HCT116 (cell line): Measurements from ENCODE around the gene TCEA2. TPM values are rescaled to one million over a fixed set of nuclear protein-coding genes. Genes with fewer than 3 reads are reported as not detected.

Experiments
- ATAC-seq: fragments of 200-7000 bp; cut with Tn5 transposase; 2 replicates; pipeline ENCODE4 v1.9.1; 2020; ENCODE audit warnings: mild to moderate bottlenecking, moderate library complexity
- BruUV-seq: library from RNA; stranded (reverse); fragments of 400-500 nt; replicated peaks from 2 replicates; lab custom pipeline; 2021; lab: Mats Ljungman, UMichigan
- CTCF ChIA-PET: fragments of 300-600 bp; sonication (Branson Sonifier 250); formaldehyde crosslinking; loops from one replicate; lab custom pipeline; 2021; ENCODE audit warnings: antibody characterized with exemption; lab: Charles Lee
- POLR2A ChIA-PET: fragments of 300-600, 350-600 bp; sonication (Branson Sonifier 250); formaldehyde crosslinking; loops from one replicate; lab custom pipeline; 2021; ENCODE audit warnings: antibody characterized with exemption; lab: Charles Lee
- RAD21 ChIA-PET, 2 experiments: fragments of 300-600 bp; sonication (Branson Sonifier 250); formaldehyde crosslinking; loops; one replicate each; lab custom pipeline; 2023; ENCODE audit warnings: low total read pairs in 2 of 2; ENCODE audit not compliant: uncharacterized antibody in 2 of 2, unreplicated experiment in 2 of 2, low non-redundant PET in 1 of 2; lab: Charles Lee
- DNase-seq: peaks from one replicate; pipeline ENCODE4 v3.0.0-alpha.2; 2010; ENCODE audit warnings: low read depth, low spot score
- H2AFZ ChIP-seq: fragments of 200-600 bp; shearing (Covaris generic), sonication (generic); 2 replicates; pipeline ENCODE4 v1.6.1; 2017; ENCODE audit warnings: low read depth, mixed run types, mixed read lengths, antibody characterized with exemption, low read length; ENCODE audit not compliant: poor library complexity, severe bottlenecking
- H3K27ac ChIP-seq: 2 replicates; pipeline ENCODE4 v1.5.1; 2012; ENCODE audit warnings: low read depth, low read length
- H3K27me3 ChIP-seq: fragments of 200-600 bp; sonication (generic); 2 replicates; pipeline ENCODE4 v1.6.1; 2016; ENCODE audit warnings: mixed run types, low read length, mixed read lengths; ENCODE audit not compliant: insufficient read depth
- H3K36me3 ChIP-seq, 2 experiments: fragments of 200-500 bp in 1 of 2; fragments of 200-600 bp in 1 of 2; sonication (Bioruptor generic) in 1 of 2; sonication (generic) in 1 of 2; 2 replicates each; pipeline versions ENCODE4 v1.5.1 to v1.6.1; 2014 to 2016; ENCODE audit warnings: low read length in 2 of 2, inconsistent platforms in 1 of 2, mixed read lengths in 1 of 2, mixed run types in 1 of 2; ENCODE audit not compliant: insufficient read depth in 2 of 2, control insufficient read depth in 1 of 2
- H3K4me1 ChIP-seq, 2 experiments: fragments of 200-600 bp in 1 of 2; sonication (generic) in 1 of 2; 2 replicates each; pipeline versions ENCODE4 v1.5.1 to v1.6.1; 2012 to 2017; ENCODE audit warnings: low read length in 2 of 2, inconsistent platforms in 1 of 2, mild to moderate bottlenecking in 1 of 2, mixed read lengths in 1 of 2, mixed run types in 1 of 2, moderate library complexity in 1 of 2; ENCODE audit not compliant: insufficient read depth in 2 of 2, control insufficient read depth in 1 of 2
- H3K4me2 ChIP-seq: fragments of 200-600 bp; sonication (generic); 2 replicates; pipeline ENCODE4 v1.6.1; 2017; ENCODE audit warnings: mixed run types, low read length, mixed read lengths
- H3K4me3 ChIP-seq, 2 experiments: fragments of 200-600 bp in 1 of 2; sonication (generic) in 1 of 2; replicated peaks in 1 of 2; 2 replicates each; pipeline ENCODE4 v1.5.1; 2011 to 2016; ENCODE audit warnings: low read length in 2 of 2, control low read depth in 1 of 2, low read depth in 1 of 2, mild to moderate bottlenecking in 1 of 2, mixed read lengths in 1 of 2, mixed run types in 1 of 2
- H3K79me2 ChIP-seq: fragments of 200-600 bp; sonication (generic); 2 replicates; pipeline ENCODE4 v1.6.1; 2017; ENCODE audit warnings: mild to moderate bottlenecking, mixed run types, low read length, moderate library complexity, mixed read lengths; ENCODE audit not compliant: insufficient read depth
- H3K9ac ChIP-seq: fragments of 200-600 bp; sonication (generic); 2 replicates; pipeline ENCODE4 v1.6.1; 2016; ENCODE audit warnings: low read length, mixed read lengths
- H3K9me2 ChIP-seq: fragments of 200-600 bp; sonication (generic), shearing (Covaris generic); 2 replicates; pipeline ENCODE4 v1.6.1; 2017; ENCODE audit warnings: mixed run types, mild to moderate bottlenecking, moderate library complexity; ENCODE audit not compliant: insufficient read depth
- H3K9me3 ChIP-seq, 2 experiments: fragments of 200-500 bp in 1 of 2; fragments of 200-600 bp in 1 of 2; sonication (Bioruptor generic) in 1 of 2; sonication (generic) in 1 of 2; 2 replicates each; pipeline ENCODE4 v1.6.1; 2014 to 2017; ENCODE audit warnings: low read length in 2 of 2, mixed read lengths in 2 of 2, inconsistent platforms in 1 of 2, low read depth in 1 of 2, mild to moderate bottlenecking in 1 of 2, mixed run types in 1 of 2, moderate library complexity in 1 of 2; ENCODE audit not compliant: control insufficient read depth in 1 of 2, insufficient read depth in 1 of 2
- H4K20me1 ChIP-seq: fragments of 200-600 bp; sonication (generic), shearing (Covaris generic); 2 replicates; pipeline ENCODE4 v1.6.1; 2017; ENCODE audit warnings: mixed run types, mild to moderate bottlenecking, moderate library complexity; ENCODE audit not compliant: insufficient read depth
- CBX3 ChIP-seq: IDR thresholded peaks from 2 replicates; pipeline ENCODE4 v1.6.1; 2012; ENCODE audit warnings: low read depth
- EZH2phosphoT487 ChIP-seq: fragments of 200-600 bp; IDR thresholded peaks from 2 replicates; pipeline ENCODE4 v1.6.1; 2018; ENCODE audit warnings: antibody characterized with exemption, borderline replicate concordance
- SIN3A ChIP-seq: IDR thresholded peaks from 2 replicates; pipeline ENCODE4 v1.6.1; 2012; ENCODE audit warnings: low read depth
- SP1 ChIP-seq: IDR thresholded peaks from 2 replicates; pipeline ENCODE4 v1.6.1; 2012; ENCODE audit warnings: low read depth
- TCF7L2 ChIP-seq: IDR thresholded peaks from 2 replicates; pipeline ENCODE4 v1.7.0; 2011; ENCODE audit warnings: borderline replicate concordance, inconsistent platforms; ENCODE audit not compliant: insufficient read depth, insufficient read length; ENCODE audit errors: extremely low read depth
- YY1 ChIP-seq: IDR thresholded peaks from 2 replicates; pipeline ENCODE4 v1.6.1; 2011; ENCODE audit warnings: low read length, low read depth, moderate library complexity, mild to moderate bottlenecking; ENCODE audit not compliant: insufficient replicate concordance; ENCODE audit errors: extremely low read depth
- intact Hi-C: fragments of 100-400 bp; cut with micrococcal nuclease; formaldehyde crosslinking; loops from 2 replicates; pipeline ENCODE4 v1.10.0; 2022
- total RNA-seq: library from RNA; stranded (reverse); gene quantifications from one replicate; pipeline ENCODE4 v1.2.1, GENCODE V29; 2021; ENCODE audit not compliant: unreplicated experiment
- TF ChIP-seq, protein P1 (sequence below): IDR thresholded peaks from 2 replicates; pipeline ENCODE4 v1.6.1; 2012
- TF ChIP-seq, protein P2 (sequence below), 3 experiments: fragments of 200-600 bp in 1 of 3; sonication (generic) in 1 of 3; IDR thresholded peaks in 2 of 3; conservative IDR thresholded peaks in 1 of 3; 2 replicates each; pipeline ENCODE4 v1.5.1; 2012 to 2017; ENCODE audit warnings: low read depth in 2 of 3, low read length in 2 of 3, antibody characterized with exemption in 1 of 3, borderline replicate concordance in 1 of 3, control low read depth in 1 of 3, mild to moderate bottlenecking in 1 of 3, mixed read lengths in 1 of 3, mixed run types in 1 of 3, moderate library complexity in 1 of 3; ENCODE audit not compliant: insufficient read depth in 1 of 3
- TF ChIP-seq, protein P3 (sequence below): IDR thresholded peaks from 2 replicates; pipeline ENCODE4 v1.6.1; 2012

The TCEA2 gene
- total RNA-seq, 1 experiment from 2014 or later, result 29.7 TPM

DNA sequence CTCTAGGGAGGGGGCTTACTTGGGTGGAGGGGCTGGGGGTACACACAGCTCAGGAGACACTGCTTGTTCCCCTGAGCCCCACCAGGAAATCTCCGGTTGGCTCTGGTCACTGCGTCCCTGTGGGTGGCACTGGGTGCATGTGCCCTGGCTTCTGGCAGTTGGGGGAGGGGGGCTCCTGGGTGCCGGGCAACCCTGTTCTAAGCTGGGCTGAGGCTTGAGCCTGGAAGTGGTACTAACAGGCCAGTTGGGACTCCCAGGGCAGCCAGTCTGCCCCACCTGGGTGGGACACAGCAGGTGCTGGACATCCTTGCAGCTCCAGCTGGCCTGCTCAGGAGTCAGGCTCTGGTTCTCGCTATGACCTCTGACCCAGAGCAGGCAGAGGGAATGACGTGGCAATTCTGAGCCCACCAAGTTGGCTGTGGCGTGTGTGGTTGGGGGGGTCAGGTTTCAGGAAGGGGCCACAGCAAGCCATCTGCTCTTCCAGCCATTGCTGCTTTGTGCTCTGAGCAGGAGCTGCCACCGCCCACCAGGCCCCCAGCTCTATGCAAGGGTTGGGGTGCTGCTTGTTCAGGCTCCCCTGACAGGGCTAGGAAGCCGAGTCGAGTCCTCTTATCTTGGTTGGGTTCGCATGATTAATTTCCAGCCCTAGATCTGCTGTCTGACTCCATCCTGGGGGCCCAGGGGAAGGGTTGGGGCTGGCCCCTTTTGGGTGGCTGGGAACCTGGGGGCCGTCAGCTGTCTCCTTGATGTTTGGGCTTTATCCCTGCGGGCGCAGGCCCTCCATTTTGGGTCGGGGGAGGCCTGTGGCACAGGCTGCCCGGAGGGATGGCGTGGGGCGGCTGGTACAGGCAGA lies 26.4 kb upstream of the TCEA2 start:
- ATAC-seq (no peak), DNase-seq (no peak)
- H3K27ac ChIP-seq, result no peak overlapping the region
- H3K27me3 ChIP-seq, result no peaks in the 10 kb centered on the region
- no peaks in the 10 kb centered on the region for H3K79me2 ChIP-seq
- H3K9ac ChIP-seq, result no peak overlapping the region
- H3K9me3 ChIP-seq, result no peaks in the 10 kb centered on the region
- no peak overlapping the region for H3K4me3 ChIP-seq
- peaks cover 3 to 21% of the 10 kb centered on the region in 2 experiments for H3K4me1 ChIP-seq
- intact Hi-C loops, result no loop called here
- RAD21 ChIA-PET, result no interaction called here
- TF ChIP-seq CBX3 (no peak), SIN3A (no peak), TCF7L2 (no peak), YY1 (no peak), EZH2phosphoT487 (no peak), SP1 (no peak)
- TF ChIP-seq, protein P1, sequence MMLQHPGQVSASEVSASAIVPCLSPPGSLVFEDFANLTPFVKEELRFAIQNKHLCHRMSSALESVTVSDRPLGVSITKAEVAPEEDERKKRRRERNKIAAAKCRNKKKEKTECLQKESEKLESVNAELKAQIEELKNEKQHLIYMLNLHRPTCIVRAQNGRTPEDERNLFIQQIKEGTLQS, result no peak
- TF ChIP-seq, protein P2, sequence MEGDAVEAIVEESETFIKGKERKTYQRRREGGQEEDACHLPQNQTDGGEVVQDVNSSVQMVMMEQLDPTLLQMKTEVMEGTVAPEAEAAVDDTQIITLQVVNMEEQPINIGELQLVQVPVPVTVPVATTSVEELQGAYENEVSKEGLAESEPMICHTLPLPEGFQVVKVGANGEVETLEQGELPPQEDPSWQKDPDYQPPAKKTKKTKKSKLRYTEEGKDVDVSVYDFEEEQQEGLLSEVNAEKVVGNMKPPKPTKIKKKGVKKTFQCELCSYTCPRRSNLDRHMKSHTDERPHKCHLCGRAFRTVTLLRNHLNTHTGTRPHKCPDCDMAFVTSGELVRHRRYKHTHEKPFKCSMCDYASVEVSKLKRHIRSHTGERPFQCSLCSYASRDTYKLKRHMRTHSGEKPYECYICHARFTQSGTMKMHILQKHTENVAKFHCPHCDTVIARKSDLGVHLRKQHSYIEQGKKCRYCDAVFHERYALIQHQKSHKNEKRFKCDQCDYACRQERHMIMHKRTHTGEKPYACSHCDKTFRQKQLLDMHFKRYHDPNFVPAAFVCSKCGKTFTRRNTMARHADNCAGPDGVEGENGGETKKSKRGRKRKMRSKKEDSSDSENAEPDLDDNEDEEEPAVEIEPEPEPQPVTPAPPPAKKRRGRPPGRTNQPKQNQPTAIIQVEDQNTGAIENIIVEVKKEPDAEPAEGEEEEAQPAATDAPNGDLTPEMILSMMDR (IDR thresholded peaks at IDR 0.05 in 2 of 3, conservative IDR thresholded peaks at IDR 0.05 in 1 of 3; ENCODE audit: borderline replicate concordance in 1 of 3, insufficient read depth in 1 of 3, low read depth in 2 of 3, low read length in 2 of 3), result no peak
- TF ChIP-seq, protein P3, sequence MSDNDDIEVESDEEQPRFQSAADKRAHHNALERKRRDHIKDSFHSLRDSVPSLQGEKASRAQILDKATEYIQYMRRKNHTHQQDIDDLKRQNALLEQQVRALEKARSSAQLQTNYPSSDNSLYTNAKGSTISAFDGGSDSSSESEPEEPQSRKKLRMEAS, result no peak
- BruUV-seq, result no TSS peak
- H3K9me2 ChIP-seq, result no peaks in the 10 kb centered on the region
- POLR2A ChIA-PET, result no interaction called here
- no peaks in the 10 kb centered on the region; a peak in 1 of 4 replicates for H3K36me3 ChIP-seq
- H2AFZ ChIP-seq, result no peak overlapping the region
- no peaks in the 10 kb centered on the region for H4K20me1 ChIP-seq
- no peak overlapping the region for H3K4me2 ChIP-seq
- CTCF ChIA-PET, result interaction anchor here (5.1 kb wide), 1 partner anchor 18 kb away, joined by 35 read pairs; no protein-coding TSS in a partner anchor
